SU-DHL-6 (cell line): ENCODE measurements around the gene GRK6.

ENCODE experiments used
- CTCF ChIP-seq: fragments of 200-600 bp; sonication (generic); IDR thresholded peaks from one replicate; pipeline ENCODE4 v1.5.1; 2017; ENCODE audit warnings: antibody characterized with exemption, mild to moderate bottlenecking, low read length, moderate library complexity; ENCODE audit not compliant: insufficient read depth, poor library complexity, severe bottlenecking
- EZH2phosphoT487 ChIP-seq: fragments of 200-600 bp; sonication (generic), shearing (Covaris generic); conservative IDR thresholded peaks from 2 replicates; pipeline ENCODE4 v1.6.1; 2018; ENCODE audit warnings: mild to moderate bottlenecking, antibody characterized with exemption, low read length, moderate library complexity, mixed read lengths

- TF ChIP-seq CTCF = no peak
- no peak for TF ChIP-seq EZH2phosphoT487
Observed at GRCh38 chr5:177377851-177378776, 48.4 kb upstream of the GRK6 start.
